RPMI8226 (cell line): ENCODE measurements around the gene CCDC71.

ENCODE experiments used
- DNase-seq: peaks from one replicate; pipeline ENCODE4 v3.0.0-alpha.2; 2015

CCDC71 gene

GRCh38 chr3:49124991-49125670 is 41.0 kb downstream of the CCDC71 start:
- peak; percentile 23 for DNase-seq

- no peak for DNase-seq
These were observed 41.9 kb downstream of the CCDC71 start for GRCh38 chr3:49124203-49124602.

- no peak for DNase-seq
These were observed 42.4 kb downstream of the CCDC71 start for GRCh38 chr3:49123687-49124086.

- no peak for DNase-seq
These were observed 43.1 kb downstream of the CCDC71 start for GRCh38 chr3:49122886-49123545.

DNA sequence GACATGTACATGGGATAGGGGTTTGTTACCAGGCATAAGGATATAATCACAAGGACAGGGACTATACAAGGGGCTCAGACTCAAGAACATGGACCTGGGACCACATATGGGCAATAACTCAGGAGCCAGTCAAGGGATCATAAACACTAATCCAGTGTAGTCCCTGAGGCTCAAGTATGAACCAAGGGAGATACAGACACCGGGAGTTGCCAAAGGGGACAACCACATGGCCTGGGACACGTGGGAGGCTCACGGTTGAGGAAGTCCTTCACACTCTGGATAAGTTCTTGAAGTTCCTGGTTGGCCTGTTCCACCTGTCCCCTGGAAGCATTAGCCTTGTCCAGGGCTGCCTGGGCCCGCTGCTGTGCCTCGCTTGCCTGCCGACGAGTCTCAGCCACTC is 43.7 kb downstream of the CCDC71 start:
- DNase-seq: no peak

GRCh38 chr3:49122022-49122421 is 44.1 kb downstream of the CCDC71 start:
- no peak for DNase-seq

DNA sequence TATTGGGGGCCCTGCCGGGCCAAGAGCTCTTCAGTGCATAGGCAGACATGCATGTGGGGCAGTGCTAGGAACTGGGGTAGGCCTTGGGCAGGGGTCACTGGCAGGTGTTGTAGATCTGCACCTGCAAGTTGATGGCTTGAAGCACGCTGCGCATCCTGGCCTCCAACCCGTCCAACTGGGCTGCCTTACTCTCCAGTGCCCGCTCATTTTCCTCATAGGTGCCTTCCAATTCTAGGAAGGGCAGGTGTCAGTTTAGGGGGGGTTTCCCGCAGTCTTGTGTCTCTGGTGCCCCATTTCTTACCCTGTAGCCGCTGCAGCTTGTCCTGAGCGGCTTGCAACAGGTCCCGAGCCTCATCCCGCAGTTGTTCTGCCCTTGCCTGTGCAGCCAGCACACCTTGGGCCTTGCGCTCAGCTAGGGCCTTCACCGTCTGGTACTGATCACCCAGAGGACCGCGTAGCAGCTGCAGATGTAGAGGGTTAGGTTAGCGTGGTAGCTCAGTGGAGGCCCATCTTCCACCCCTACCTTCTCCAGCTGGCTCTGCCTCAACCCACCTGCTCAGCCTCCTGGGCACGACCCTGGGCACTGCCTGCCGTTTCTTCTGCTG is 44.9 kb downstream of the CCDC71 start:
- DNase-seq: no peak

- DNase-seq: peak; percentile 95
These were observed 45.5 kb downstream of the CCDC71 start, which contains the start of gene USP19 for GRCh38 chr3:49120438-49121131. USP19 (minus strand) TSS chr3:49120823; CDS start chr3:49119145, 1,678 bp downstream.

DNA sequence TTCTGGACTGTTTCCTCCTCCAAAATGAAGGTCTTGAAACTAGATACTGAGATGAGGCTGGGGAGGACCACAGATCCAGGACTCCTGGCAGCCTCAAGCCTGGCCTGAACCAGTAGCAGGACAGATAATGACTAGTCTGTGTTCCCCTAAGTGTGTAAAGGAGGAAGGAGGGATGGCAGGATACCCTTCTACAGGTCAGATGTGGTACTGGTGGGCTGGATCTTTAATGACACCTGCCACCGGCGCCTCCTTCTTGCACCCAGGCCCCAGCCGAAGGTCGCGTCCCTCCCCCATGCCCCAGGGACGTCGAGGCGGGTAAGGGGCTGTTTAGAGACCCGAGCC is 46.1 kb downstream of the CCDC71 start:
- DNase-seq: no peak

DNA sequence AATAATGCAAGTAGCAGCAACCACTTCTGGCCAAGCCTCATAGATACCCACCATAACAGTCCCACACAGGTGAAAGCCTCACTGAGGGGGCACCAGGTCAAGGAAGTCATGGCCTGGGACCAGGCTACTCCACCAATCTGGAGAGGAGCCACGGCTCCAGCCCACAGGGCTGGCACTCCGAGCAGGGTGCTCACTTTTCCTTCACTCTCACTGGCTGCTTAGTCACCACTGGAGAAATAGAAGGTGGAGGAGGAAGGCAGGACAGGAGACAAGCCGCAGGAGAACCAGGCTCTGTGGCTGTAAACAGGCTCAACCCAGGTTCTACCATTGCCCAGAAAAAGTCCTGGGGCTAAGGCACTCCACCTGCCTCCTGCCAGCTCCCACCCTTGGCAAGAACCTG is 46.7 kb downstream of the CCDC71 start:
- DNase-seq: no peak

- DNase-seq: no peak
These were observed 47.1 kb downstream of the CCDC71 start for GRCh38 chr3:49119036-49119435.
